HG03159 (cell line): ENCODE measurements around the gene MEN1.

Experiments used
- ATAC-seq: cut with Tn5 transposase; IDR thresholded peaks from one replicate; pipeline ENCODE4 v1.9.1; 2021; ENCODE audit warnings: mild to moderate bottlenecking, moderate library complexity; ENCODE audit not compliant: unreplicated experiment

MEN1 gene

DNA sequence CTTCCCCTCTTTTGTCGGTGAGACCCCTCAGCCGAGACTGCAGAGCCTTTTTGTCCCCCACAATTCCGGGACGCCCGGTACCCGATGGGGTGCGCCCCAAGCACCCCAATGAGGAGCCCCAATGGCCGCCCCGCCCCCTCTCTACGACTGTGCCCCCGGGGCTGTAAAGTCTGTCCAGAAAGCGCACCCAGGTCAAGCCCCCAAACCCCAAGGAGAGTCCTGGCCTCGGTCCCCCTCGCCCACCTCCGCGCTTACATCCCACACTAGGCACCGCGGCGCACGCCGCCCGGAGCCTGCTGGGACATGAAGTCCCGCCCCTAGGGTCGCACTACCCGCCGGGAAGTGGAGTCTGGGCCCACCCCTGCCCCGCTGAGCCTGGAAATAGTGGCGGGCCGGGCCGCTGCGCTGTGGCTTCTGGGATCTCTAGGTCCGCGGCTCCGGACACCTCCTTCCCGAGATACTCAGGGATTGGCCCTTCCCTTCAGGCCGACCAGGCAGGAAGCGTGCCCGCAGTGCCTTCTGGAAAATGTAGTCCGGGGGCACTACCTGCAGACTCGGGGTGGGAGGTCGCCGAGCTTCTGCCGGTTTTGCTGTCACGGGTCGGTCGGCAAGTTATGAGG lies at the start of gene MEN1:
MEN1 (minus strand) TSS at position 281 of the 620 bp plus-strand sequence. CDS start 442 bp downstream, outside the sequence.
- ATAC-seq, result peak; percentile 58

DNA sequence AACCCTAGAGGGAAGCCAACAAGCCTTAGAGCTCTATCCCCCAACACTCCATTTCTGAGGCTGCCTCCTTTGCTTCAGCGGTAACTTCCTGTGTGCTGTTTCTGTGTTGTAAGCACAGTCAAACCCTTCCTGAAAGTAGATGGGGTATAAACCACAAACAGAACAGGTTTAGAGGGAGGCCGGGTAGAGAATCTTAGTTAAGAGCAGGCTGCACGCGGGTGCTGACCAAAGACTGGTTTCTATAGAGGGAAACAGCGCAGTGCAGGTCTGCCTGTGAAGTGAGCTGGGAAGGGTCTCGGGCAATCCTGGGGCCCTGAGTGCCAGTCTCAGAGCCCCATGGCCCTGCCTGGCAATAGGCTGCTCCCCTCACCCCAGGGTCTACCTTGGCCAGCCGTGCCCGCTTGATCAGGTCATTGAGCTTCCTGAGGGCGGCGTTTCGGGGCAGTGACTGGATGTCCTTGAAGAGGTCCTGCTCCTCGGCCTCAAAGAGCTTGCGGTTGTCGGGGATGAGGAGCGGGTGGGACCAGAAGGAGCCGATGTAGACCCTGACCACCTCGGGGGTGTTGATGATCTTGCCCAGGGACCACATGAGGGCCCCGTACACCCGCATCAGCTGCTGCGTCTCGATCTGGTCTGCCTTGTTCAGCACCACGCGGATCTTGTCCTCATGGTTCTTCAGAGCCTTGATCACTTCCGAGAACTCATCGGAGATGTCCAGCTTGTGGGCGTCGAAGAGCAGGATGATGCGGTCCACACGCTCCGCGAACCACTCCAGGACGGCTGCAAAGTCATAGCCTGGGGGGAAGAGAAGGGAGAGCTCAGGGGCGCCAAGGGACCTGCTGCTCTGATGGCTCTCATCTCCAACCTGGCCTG lies 49.4 kb upstream of the MEN1 start:
- peak; percentile 80 for ATAC-seq

DNA sequence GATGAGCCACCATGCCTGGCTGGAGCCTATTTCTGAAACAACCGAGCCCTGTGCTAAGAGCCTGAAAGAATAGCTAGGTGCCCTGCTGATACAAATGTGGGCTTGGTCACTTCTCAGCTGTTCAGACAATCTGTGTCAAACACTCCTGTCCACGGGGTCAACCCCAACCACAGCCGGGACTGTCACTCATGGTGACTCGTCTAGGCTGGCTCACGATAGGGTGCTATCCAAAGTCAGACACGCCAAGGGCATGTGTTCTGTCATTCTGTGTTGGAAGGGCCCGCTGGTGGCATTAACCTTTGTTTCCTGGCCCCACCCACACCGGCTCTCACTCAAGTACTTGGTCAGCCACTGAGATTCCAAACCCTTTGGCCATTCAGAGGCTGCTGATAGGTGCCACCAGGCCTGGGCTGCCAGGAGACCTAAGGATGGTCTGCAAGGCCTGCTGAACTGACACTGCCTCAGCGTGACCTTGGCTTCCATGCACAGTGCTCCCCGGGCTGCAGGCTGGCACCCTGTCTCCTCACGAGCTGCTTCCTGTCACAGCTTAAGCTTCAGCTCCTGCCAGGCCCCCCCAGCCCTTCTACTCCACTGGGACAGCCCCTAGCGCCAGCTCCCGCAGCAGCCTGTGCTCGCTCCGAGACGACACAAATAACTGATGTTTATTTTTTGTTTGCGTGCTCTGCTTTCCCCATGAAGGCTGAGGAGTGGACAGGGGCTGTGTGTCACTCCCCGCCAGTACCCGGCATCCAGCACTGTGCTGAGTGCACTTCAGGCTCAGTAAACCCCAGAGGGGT lies 48.3 kb upstream of the MEN1 start:
- ATAC-seq, result peak; percentile 9

DNA sequence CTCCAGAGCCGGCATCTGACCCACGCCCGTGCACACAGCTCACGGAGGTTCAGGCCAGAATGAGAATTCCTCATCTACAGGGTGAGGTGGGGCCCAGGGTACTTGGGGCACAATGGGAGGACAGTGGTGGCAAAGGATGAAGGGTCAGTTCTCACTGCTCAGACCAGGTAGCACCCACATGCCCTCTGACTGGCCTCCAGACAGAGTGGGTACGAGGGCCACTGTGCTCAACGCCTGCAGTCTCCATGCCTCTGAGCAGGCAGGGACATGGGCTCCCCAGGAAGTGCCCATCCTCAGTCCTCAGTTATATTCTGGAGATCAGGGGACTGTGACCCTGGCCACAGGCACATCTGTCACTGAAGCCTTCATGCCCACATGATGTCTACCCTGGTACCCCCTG lies 47.1 kb upstream of the MEN1 start:
- ATAC-seq, result no peak

DNA sequence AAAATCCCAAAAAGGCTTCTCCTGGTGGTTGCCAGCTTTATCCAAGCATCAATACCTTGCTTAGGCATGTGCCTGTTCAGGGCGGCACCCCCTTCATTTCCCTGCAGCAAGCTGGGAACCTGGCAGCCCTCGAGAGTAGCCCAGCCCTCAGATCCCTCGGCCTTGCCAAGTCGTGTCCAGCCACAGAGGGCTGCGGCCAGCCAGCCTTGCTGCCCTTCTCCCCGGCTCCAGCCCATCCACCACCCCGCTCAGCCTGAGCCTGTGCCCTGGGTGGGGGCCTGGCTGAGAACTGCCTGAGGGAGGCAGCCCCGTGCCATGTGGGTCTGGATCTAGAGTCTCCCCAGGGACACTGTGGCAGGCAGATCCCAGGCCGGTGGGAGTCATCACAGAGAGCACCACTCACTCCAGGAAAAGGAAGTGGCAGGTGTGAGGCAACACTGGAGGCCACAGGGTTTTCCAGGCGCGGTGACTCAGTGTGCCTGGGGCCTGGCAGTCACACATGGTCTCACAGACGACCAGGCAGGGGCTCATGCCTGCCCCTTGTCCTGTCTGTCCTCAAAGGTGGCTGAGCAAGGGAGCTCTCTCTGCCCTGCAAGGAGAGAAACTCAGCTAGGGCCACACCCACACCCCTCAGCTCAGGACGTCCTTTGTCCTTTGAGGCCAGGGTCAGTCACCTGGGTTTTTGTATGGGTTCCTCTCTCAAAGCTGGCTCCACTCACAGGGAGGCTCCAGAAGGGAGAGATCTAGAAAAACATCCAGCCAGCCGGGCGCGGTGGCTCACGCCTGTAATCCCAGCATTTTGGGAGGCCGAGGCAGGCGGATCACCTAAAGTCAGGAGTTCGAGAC lies 46.3 kb upstream of the MEN1 start:
- ATAC-seq, result no peak

DNA sequence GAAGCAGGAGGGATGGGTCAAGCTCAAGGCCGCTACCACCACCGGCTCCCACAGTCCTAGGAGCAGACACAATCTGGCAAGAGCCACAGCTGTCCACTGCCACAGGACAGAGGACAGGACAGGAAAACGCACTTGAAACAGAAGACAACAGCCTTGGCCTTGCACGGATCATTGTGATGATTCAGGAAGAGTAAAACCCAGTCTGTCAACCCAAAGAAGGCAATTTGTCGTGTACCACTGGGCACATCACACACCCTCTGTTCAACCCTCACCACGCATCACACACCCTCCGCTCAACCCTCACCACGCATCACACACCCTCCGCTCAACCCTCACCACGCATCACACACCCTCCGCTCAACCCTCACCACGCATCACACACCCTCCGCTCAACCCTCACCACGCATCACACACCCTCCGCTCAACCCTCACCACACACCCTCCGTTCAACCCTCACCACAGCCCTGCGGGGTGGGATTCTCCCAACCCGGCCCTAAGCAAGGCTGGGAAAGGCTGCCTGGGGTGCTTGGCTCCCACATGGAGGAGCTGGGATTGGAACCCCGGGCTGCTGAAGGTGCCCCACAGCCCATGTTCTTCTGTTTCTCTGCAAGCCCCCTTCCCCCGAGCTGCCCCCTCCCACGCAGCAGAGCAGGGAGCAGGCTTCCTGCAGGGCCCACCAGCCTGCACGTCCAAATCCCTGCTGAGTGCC lies 45.4 kb upstream of the MEN1 start:
- no peak for ATAC-seq

DNA sequence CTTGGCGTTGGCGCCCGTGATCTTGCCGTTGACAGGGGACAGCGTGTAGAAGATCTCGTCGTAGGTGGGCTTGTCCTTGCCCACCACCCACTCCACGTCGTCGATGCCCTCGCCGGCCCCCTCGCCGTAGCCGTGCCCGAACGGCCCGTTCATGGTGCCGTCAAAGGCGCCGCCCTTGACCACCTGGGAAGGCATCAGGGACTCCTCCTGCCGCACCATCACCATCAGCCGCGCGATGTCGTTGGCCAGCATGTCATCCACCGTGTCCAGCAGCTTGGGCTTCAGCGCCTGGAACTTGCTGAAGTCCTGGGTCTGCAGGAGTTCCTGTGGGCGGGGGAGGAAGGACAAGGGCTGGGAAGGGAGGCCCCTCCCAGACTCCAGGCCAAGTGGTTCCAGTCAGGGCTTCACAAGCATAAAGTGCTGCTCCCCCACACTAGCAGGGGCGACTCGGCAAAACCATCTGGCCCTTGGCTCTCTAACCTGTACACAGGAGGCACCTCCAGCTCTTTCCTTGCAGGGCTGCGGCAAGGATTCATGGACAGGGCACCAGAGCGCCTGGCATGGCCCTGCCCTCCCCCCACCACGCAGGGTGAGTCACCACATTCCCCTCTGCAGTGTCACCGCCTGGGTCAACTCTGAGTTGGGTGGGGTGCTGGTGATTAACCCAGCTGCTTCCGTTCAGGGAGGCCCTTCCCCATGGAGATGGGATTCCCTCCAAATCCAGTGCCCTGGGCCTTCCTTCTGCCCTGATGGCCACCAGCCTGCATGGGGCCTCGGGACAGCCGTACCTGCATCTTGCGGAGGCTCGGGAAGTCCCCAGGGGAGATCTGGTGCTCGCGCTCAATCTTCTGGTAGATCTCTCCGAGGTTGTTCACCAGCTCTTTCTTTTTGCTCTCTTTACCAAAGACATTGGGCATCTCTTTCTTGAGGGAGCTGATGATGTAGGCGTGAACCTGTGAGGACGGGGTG lies 44.5 kb upstream of the MEN1 start:
- ATAC-seq, result no peak

DNA sequence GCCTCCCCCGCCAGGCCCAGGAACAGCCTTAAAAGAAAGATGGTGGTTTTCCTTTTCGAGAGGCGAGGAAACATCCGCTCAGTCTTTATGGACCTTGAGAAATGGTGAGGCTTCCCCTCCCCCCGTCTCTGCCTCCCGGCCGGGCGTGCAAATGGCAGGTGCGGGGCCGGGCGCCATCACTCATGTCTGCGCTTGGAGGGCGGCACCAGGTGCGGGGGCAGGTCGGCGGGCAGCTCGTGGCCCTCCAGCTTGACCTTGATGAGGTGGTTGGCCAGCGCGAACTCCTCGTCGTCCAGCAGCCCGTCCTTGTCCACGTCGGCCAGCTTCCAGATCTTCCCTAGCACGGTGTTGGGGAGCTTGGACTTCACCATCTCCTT lies 43.8 kb upstream of the MEN1 start:
- ATAC-seq, result no peak

DNA sequence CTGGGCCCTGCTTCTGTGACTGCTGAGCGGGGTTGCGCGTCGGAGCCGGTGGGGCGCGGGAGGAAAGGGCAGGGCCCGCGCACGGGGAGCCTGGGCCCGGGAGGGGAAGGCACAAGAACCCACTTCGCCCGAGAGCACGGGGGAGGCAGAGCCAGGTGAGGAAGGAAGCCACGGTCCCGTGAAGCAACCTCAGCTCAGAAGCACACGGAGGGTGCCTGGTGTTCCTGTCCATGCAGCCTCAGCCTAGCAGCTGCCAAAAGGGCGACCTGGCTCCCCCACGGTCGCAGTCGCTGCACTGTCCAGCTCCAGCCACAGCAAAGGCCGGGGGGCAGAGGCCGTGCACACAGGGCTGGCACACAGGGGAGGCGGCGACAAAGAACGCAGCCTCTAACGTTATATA lies 43.4 kb upstream of the MEN1 start:
- no peak for ATAC-seq

DNA sequence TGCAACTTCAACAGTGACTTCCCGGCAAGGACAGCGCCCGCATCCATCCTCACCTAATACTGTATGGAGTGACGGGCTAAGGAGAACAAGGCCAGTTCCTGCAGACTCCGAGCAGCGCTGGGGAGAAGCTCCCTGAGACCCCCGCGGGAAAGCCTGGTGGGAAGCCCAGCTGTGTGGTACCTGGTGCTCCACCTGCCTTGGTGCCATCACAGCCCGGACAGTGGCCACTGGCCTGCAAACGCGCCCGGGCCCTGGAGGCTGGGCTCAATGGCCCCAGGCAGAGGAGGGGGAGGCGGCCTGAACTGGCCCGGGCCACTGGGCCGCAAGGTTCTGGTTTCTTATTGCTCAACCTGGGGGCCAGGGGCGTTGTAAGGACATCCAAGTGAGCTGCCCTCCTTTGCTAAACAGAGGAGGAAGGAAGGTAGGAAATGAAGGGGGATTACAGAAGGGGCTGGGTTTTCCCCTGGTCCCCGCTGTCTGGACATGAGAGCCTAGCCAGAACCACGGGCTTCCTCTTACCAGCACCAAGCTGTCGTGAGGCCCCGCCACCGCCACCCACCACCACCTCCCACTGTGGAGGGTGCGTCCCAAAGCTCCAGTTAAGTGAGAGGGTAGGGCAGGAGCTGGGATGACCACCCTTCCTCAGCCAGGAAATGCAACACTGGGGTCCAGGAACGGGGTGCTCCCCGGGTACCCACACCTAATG lies 42.6 kb upstream of the MEN1 start:
- ATAC-seq, result no peak

DNA sequence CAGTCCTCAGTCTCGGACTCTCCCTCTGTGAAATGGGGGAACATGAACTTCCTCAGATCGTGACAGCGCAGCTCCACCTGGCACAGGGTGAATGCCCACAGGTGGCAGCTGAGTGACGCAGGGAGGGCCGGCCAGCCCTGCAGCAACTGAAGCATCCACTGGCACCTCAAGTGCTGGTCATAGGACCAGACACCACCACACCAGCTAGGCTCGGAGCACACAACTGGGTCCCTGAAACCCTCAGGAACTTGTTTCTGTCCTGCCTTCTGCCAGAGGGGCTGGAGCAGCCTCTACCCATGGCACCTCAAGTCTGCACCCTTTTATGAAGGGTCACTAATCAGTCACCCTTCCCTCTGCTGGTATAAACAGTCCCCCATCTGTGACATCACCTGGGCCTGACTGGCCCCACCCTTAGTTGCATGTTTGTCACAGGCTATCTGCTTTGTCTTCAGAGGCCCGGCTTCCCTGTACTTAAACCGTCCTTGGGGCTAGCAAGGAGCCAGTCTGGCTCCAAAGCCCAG lies 41.5 kb upstream of the MEN1 start:
- no peak for ATAC-seq

DNA sequence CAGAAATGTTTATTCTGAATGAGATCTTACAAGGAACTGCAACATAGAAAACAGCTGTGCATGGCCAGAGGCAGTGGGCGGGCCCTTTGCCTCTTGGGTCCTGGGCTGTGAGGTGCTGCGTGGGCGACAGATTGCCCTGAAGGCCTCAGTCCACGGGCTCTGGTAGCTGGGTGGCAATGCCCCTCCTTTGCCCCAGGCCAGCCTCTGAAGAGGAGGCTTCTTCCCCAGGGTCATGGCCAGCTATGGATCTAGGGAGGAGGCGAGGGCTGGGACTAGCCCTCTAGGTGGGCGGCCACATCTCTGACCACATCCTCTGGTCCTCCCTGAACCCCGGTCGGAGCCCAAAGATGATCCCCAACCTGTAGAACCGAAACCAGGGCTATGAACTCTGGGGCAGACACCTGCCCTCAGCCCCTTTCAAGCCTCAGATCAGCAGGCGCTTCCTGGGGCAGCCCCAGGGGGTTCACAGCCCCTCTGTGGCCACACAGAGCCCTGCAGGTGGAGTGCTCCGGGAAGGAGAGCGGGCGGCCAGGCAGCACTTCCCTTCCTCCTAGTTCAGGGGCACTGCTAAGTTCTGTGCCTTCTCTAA lies 40.7 kb upstream of the MEN1 start:
- peak; percentile 57 for ATAC-seq

DNA sequence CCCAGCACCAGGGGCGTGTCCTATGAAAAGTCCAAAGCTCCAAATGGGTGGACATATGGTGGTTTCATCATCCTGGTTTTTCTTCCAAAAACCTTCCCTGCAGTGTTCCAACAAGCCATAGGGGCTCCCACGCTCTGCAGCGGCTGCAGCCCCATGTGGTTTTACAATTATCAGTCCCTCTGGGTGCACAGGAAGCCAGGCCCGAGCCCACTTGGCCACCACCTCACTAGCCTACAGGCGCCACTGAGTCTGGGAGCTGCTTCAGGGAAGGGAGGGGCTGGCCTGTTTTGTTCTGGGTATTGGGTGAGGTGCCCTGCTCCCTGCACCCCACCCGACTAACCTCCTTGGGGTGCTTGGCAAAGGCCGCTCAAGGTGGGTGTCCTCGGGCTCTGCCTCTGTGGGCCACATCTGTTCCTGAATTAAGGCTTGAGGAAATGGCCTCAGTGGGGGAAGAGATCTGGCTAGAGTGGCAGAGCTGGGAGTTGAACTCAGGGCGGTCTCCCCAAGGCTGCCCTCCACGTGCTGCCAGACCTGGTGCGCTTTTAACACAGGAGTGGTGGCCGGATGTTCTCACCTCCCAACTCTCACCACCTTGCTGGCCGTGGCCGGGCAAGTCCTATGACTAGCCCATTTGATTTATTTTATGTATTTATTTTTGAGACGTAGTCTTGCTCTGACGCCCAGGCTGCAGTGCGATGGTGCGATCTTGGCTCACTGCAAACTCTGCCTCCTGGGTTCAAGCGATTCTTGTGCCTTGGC lies 39.4 kb upstream of the MEN1 start:
- ATAC-seq, result no peak

DNA sequence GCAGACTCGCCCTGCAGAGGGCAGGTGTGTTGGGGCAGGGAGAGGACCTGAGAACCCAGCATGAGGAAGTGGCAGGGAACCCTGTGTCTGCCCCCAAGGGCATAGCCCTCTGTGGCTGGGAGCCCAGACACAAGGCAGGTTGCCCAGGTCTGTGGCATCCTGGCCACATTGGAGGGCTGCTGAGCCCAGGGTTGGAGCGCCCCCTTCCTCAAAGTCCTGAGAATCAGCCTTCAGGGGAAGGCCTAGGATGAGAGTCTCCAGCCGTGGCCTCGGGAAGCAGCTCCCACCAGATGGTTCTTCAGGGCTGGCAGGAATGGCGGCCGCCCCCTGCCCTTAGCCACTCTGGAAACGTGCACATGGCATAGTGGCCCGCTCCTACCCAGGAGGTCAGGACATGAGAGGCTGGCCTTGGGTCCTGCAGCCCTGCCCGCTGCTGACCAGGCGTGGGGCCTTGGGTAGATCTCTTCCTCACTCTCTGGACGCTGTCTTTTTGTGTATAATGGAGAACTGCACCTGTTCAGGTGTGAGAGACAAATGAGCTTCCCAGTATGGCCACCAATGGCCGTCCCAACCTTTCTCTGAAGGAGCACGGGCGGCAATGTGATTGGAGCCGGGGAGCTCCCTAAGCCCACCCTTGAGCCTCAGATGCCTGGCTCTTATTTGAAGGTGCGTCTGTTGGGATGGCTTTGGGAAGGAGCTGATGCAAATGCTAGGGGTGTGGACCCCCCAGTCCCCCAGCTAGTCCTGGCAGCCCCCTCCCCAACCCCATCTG lies 38.7 kb upstream of the MEN1 start:
- no peak for ATAC-seq

DNA sequence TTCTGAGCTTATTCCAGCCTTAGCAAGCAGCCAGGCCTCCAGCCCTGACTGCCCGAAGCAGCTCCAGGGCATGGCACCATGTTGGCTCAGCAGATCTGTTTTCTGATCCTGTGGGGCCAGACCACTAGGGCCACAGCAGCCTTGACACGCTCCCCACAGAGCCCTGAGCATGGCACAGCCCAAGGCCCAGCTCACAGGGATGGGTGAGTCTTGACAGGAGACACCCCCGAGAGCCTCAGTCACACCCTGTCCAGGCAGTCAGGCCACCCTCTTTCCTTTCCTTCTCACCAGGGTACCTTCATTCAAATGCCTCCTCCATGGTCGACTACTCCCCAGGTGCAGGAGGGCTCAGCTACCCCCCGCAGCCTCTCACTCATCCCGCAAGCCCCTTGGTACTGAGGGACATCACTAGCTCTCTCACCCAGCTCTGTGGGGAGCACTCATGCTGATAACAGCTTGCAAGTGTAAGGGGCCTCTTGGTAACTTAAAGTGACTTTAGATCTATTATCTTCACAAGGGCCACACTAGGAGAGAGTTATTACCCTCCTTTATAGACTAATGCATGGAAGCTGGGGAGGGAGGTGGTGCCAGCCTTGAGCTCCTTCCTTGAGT lies 38.0 kb upstream of the MEN1 start:
- no peak for ATAC-seq
